ENCODE measurements around the gene POLR3B.

POLR3B gene

DNA sequence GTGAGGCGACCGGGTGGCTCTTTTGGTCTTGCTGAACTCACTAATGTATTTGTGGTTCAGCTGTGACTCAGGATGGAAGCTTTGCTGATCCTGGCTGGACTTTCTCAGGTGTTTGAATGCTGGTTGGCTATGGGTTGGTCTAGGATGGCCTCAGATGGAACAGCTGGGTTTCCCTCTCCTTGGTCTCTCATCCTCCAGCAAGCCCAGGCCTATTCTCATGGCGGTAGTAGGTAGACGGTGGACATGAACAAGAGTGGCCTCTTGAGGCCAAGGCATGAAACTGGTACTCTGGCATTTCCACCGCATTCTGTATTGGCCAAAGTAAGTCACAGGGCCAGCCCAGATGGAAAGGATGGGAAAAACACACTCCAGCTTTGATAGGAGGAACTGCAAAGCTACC lies 11.8 kb upstream of the POLR3B start:
- TF ChIP-seq, protein P1, sequence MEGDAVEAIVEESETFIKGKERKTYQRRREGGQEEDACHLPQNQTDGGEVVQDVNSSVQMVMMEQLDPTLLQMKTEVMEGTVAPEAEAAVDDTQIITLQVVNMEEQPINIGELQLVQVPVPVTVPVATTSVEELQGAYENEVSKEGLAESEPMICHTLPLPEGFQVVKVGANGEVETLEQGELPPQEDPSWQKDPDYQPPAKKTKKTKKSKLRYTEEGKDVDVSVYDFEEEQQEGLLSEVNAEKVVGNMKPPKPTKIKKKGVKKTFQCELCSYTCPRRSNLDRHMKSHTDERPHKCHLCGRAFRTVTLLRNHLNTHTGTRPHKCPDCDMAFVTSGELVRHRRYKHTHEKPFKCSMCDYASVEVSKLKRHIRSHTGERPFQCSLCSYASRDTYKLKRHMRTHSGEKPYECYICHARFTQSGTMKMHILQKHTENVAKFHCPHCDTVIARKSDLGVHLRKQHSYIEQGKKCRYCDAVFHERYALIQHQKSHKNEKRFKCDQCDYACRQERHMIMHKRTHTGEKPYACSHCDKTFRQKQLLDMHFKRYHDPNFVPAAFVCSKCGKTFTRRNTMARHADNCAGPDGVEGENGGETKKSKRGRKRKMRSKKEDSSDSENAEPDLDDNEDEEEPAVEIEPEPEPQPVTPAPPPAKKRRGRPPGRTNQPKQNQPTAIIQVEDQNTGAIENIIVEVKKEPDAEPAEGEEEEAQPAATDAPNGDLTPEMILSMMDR (IDR thresholded peaks at IDR 0.05): peak; percentile 40; the same call in 1 of the 2 replicates

DNA sequence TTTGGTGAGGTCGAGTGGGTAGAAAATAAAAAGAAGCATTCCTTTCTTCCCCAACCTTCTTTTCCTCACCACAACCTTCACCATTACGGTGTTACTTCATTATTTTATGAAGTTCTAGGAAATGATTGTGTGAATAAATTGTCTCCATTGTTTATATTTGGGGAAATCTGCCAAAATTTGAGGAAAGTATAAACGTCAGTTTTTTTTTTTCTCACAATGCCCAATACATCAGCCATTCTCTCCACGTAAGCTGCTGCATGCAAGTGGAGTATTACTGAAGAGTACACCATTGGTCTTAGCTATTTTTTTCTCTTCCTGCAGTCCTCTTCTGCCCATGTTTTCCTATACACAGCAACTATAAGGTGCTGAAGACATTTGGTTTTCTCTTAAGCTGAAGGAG lies 9.1 kb upstream of the POLR3B start:
- TF ChIP-seq, protein P1 (IDR thresholded peaks at IDR 0.05): no peak

DNA sequence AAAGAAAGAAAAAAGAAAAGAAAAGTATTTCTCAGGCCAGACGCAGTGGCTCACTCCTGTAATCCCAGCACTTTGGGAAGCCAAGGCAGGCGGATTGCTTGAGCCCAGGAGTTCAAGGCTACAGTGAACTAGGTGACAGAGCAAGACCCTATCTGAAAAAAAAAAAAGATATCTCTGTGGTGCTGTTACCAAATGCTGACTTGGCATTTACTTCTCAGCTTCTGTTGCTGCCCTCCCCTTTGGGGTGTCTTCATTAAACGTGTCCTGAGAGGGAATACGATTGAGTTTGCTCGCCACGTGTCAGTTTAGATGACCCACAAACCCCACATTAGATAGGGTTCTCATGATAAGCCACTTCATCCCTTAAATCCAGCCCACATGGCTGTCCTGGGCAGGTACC lies 4.4 kb upstream of the POLR3B start:
- TF ChIP-seq, protein P1 (IDR thresholded peaks at IDR 0.05): no peak

DNA sequence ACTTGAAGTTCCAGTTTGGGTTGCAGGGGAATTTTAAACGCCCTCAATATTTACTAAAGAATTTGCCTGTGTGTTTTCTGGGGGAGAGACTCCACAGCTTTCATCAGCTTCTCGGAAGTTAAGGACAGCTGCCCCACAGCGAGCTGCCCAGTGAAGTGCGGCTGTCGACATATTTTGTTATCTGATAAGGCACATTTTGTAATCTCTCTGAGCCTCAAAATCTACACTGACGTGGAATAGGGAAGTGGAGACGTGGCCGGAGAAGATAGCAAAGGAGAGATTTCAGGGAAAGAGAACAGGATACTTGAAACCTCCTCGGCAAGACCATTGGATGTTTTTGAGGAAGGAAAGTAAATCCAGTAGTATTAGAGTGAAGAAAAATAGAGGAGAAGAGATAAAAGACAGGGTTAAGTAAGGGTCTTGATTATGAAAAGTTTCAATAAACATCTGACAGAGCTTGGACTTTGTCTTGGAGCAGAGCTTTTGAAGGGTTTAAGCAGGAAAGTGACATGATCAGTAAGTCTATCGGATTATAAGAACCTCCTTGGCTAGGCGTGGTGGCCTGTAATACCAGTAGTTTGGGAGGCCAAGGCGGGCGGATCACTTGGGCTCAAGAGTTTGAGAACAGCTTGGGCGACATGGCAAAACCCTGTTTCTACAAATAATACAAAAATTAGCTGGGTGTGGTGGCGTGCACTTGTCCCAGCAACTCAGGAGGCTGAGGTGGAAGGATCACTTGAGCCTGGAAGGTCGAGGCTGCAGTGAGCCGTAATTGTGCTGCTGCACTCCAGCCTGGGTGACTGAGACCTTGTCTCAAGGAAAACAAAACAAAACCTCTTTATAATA lies 1.1 kb downstream of the POLR3B start:
- TF ChIP-seq, protein P1 (IDR thresholded peaks at IDR 0.05): no peak

DNA sequence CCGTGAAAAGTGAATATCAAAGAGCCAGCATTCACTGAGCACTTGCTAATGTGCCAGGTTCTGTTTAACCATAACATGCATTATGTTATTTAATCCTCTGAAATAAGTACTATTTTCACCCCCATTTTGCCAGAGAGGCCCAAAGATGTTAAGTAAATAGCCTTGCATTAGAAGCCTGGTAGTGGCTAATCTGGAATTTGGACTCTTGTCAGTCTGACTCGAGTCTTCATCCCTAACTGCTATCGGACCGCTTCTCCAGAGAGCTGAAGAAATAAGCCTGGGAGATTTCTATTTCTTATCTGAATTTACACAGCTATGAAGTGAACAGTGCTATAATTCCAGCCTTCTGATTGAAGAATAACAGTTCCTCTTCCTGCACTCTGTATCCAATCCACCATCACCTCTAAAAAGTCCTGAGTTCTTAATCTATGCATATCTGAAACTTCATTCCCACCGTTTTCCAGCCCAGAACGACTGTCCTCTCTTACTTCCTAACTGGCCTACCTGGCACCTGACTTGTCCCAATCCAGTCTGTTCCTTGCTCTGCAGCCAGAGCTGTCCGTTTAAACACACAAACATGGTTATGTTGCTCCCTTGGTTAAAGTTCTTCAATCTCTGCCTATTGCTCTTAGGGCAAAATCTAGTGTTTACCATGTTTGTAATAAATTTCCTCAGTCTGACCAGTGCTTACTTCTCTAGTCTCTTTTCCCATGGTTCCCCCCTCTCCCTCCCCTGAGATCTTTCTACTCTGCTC lies 2.3 kb downstream of the POLR3B start:
- TF ChIP-seq, protein P1 (IDR thresholded peaks at IDR 0.05): no peak

DNA sequence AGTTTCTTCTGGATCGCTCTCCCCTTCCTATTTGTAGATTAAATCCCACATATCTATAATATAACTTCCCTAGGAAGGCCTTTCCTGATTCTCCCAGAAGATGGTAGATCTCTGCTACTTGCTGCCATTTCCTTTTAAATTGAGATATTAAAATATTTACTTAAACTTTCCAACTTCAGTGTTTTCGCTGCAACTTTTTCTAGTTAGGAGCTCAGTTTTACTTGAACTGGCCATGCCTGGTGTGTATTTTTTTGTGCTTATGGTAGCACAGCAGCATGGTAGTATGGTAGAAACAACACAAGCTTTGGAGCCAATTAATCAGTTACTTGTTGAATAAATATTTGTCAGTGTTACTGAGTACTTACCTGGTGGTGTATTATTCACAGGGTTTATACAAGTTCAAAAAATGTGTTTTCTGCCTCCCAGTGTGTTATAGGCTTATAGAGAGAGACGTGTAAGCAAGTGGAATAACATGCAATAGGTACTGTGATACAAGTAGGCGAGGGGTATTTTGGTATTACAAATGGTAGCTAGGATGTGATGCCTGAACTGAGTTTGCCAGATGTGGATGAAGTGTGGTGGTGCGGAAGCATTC lies 2.9 kb downstream of the POLR3B start:
- TF ChIP-seq, protein P1 (IDR thresholded peaks at IDR 0.05): no peak

DNA sequence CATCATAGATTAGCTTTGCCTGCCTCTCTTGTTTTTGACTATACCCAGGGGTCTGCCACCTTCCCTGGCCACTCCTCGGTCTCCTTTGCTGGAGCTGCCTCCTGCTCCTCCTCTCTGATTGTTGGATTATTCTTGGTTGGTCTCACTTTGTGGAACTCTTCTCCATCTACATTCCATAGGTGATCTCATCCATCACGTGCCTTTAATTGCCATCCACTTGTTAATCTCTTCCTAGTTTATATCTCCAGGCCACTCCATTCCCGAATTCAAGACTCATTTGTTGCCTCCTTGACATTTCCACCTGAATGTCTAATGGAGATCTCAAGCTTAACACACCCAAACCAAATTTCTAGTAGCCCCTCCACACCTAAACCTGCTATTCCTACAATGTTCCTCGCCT lies 5.4 kb downstream of the POLR3B start:
- TF ChIP-seq, protein P1 (IDR thresholded peaks at IDR 0.05): no peak

Measured in LNCAP (cell line).